HCT116 (cell line): Measurements from ENCODE around the gene OSBP2. TPM values are rescaled to one million over a fixed set of nuclear protein-coding genes. Genes with fewer than 3 reads are reported as not detected.

Source experiments
- ATAC-seq: fragments of 200-7000 bp; cut with Tn5 transposase; 2 replicates; pipeline ENCODE4 v1.9.1; 2020; ENCODE audit warnings: mild to moderate bottlenecking, moderate library complexity
- BruUV-seq: library from RNA; stranded (reverse); fragments of 400-500 nt; replicated peaks from 2 replicates; lab custom pipeline; 2021; lab: Mats Ljungman, UMichigan
- CTCF ChIA-PET: fragments of 300-600 bp; sonication (Branson Sonifier 250); formaldehyde crosslinking; loops from one replicate; lab custom pipeline; 2021; ENCODE audit warnings: antibody characterized with exemption; lab: Charles Lee
- POLR2A ChIA-PET: fragments of 300-600, 350-600 bp; sonication (Branson Sonifier 250); formaldehyde crosslinking; loops from one replicate; lab custom pipeline; 2021; ENCODE audit warnings: antibody characterized with exemption; lab: Charles Lee
- RAD21 ChIA-PET, 2 experiments: fragments of 300-600 bp; sonication (Branson Sonifier 250); formaldehyde crosslinking; loops; one replicate each; lab custom pipeline; 2023; ENCODE audit warnings: low total read pairs in 2 of 2; ENCODE audit not compliant: uncharacterized antibody in 2 of 2, unreplicated experiment in 2 of 2, low non-redundant PET in 1 of 2; lab: Charles Lee
- DNase-seq: peaks from one replicate; pipeline ENCODE4 v3.0.0-alpha.2; 2010; ENCODE audit warnings: low read depth, low spot score
- H2AFZ ChIP-seq: fragments of 200-600 bp; shearing (Covaris generic), sonication (generic); 2 replicates; pipeline ENCODE4 v1.6.1; 2017; ENCODE audit warnings: low read depth, mixed run types, mixed read lengths, antibody characterized with exemption, low read length; ENCODE audit not compliant: poor library complexity, severe bottlenecking
- H3K27ac ChIP-seq: 2 replicates; pipeline ENCODE4 v1.5.1; 2012; ENCODE audit warnings: low read depth, low read length
- H3K27me3 ChIP-seq: fragments of 200-600 bp; sonication (generic); 2 replicates; pipeline ENCODE4 v1.6.1; 2016; ENCODE audit warnings: mixed run types, low read length, mixed read lengths; ENCODE audit not compliant: insufficient read depth
- H3K36me3 ChIP-seq, 2 experiments: fragments of 200-500 bp in 1 of 2; fragments of 200-600 bp in 1 of 2; sonication (Bioruptor generic) in 1 of 2; sonication (generic) in 1 of 2; 2 replicates each; pipeline versions ENCODE4 v1.5.1 to v1.6.1; 2014 to 2016; ENCODE audit warnings: low read length in 2 of 2, inconsistent platforms in 1 of 2, mixed read lengths in 1 of 2, mixed run types in 1 of 2; ENCODE audit not compliant: insufficient read depth in 2 of 2, control insufficient read depth in 1 of 2
- H3K4me1 ChIP-seq, 2 experiments: fragments of 200-600 bp in 1 of 2; sonication (generic) in 1 of 2; 2 replicates each; pipeline versions ENCODE4 v1.5.1 to v1.6.1; 2012 to 2017; ENCODE audit warnings: low read length in 2 of 2, inconsistent platforms in 1 of 2, mild to moderate bottlenecking in 1 of 2, mixed read lengths in 1 of 2, mixed run types in 1 of 2, moderate library complexity in 1 of 2; ENCODE audit not compliant: insufficient read depth in 2 of 2, control insufficient read depth in 1 of 2
- H3K4me2 ChIP-seq: fragments of 200-600 bp; sonication (generic); 2 replicates; pipeline ENCODE4 v1.6.1; 2017; ENCODE audit warnings: mixed run types, low read length, mixed read lengths
- H3K4me3 ChIP-seq, 2 experiments: fragments of 200-600 bp in 1 of 2; sonication (generic) in 1 of 2; replicated peaks in 1 of 2; 2 replicates each; pipeline ENCODE4 v1.5.1; 2011 to 2016; ENCODE audit warnings: low read length in 2 of 2, control low read depth in 1 of 2, low read depth in 1 of 2, mild to moderate bottlenecking in 1 of 2, mixed read lengths in 1 of 2, mixed run types in 1 of 2
- H3K79me2 ChIP-seq: fragments of 200-600 bp; sonication (generic); 2 replicates; pipeline ENCODE4 v1.6.1; 2017; ENCODE audit warnings: mild to moderate bottlenecking, mixed run types, low read length, moderate library complexity, mixed read lengths; ENCODE audit not compliant: insufficient read depth
- H3K9ac ChIP-seq: fragments of 200-600 bp; sonication (generic); 2 replicates; pipeline ENCODE4 v1.6.1; 2016; ENCODE audit warnings: low read length, mixed read lengths
- H3K9me2 ChIP-seq: fragments of 200-600 bp; sonication (generic), shearing (Covaris generic); 2 replicates; pipeline ENCODE4 v1.6.1; 2017; ENCODE audit warnings: mixed run types, mild to moderate bottlenecking, moderate library complexity; ENCODE audit not compliant: insufficient read depth
- H3K9me3 ChIP-seq, 2 experiments: fragments of 200-500 bp in 1 of 2; fragments of 200-600 bp in 1 of 2; sonication (Bioruptor generic) in 1 of 2; sonication (generic) in 1 of 2; 2 replicates each; pipeline ENCODE4 v1.6.1; 2014 to 2017; ENCODE audit warnings: low read length in 2 of 2, mixed read lengths in 2 of 2, inconsistent platforms in 1 of 2, low read depth in 1 of 2, mild to moderate bottlenecking in 1 of 2, mixed run types in 1 of 2, moderate library complexity in 1 of 2; ENCODE audit not compliant: control insufficient read depth in 1 of 2, insufficient read depth in 1 of 2
- H4K20me1 ChIP-seq: fragments of 200-600 bp; sonication (generic), shearing (Covaris generic); 2 replicates; pipeline ENCODE4 v1.6.1; 2017; ENCODE audit warnings: mixed run types, mild to moderate bottlenecking, moderate library complexity; ENCODE audit not compliant: insufficient read depth
- ATF3 ChIP-seq: IDR thresholded peaks from 2 replicates; pipeline ENCODE4 v1.6.1; 2012
- CBX3 ChIP-seq: IDR thresholded peaks from 2 replicates; pipeline ENCODE4 v1.6.1; 2012; ENCODE audit warnings: low read depth
- CEBPB ChIP-seq: IDR thresholded peaks from 2 replicates; pipeline ENCODE4 v1.6.1; 2012; ENCODE audit warnings: low read depth
- CTCF ChIP-seq, 3 experiments: fragments of 200-600 bp in 1 of 3; sonication (generic) in 1 of 3; IDR thresholded peaks in 2 of 3; conservative IDR thresholded peaks in 1 of 3; 2 replicates each; pipeline ENCODE4 v1.5.1; 2012 to 2017; ENCODE audit warnings: low read depth in 2 of 3, low read length in 2 of 3, antibody characterized with exemption in 1 of 3, borderline replicate concordance in 1 of 3, control low read depth in 1 of 3, mild to moderate bottlenecking in 1 of 3, mixed read lengths in 1 of 3, mixed run types in 1 of 3, moderate library complexity in 1 of 3; ENCODE audit not compliant: insufficient read depth in 1 of 3
- EZH2 ChIP-seq: fragments of 200-600 bp; sonication (generic); IDR thresholded peaks from 2 replicates; pipeline ENCODE4 v1.6.1; 2017; ENCODE audit warnings: antibody characterized with exemption, mixed run types
- FOSL1 ChIP-seq: IDR thresholded peaks from 2 replicates; pipeline ENCODE4 v1.6.1; 2012; ENCODE audit warnings: low read depth
- JUND ChIP-seq: IDR thresholded peaks from 2 replicates; pipeline ENCODE4 v1.6.1; 2012
- MAX ChIP-seq: IDR thresholded peaks from 2 replicates; pipeline ENCODE4 v1.6.1; 2012
- POLR2A ChIP-seq: IDR thresholded peaks from 2 replicates; pipeline ENCODE4 v1.7.0; 2011; ENCODE audit warnings: borderline replicate concordance; ENCODE audit not compliant: insufficient read depth, insufficient read length; ENCODE audit errors: extremely low read depth
- POLR2AphosphoS5 ChIP-seq: IDR thresholded peaks from 2 replicates; pipeline ENCODE4 v1.6.1; 2011; ENCODE audit warnings: mild to moderate bottlenecking, low read depth, low read length, moderate library complexity
- SIN3A ChIP-seq: IDR thresholded peaks from 2 replicates; pipeline ENCODE4 v1.6.1; 2012; ENCODE audit warnings: low read depth
- SP1 ChIP-seq: IDR thresholded peaks from 2 replicates; pipeline ENCODE4 v1.6.1; 2012; ENCODE audit warnings: low read depth
- SRF ChIP-seq: IDR thresholded peaks from 2 replicates; pipeline ENCODE4 v1.6.1; 2012; ENCODE audit warnings: low read depth
- TCF7L2 ChIP-seq: IDR thresholded peaks from 2 replicates; pipeline ENCODE4 v1.7.0; 2011; ENCODE audit warnings: borderline replicate concordance, inconsistent platforms; ENCODE audit not compliant: insufficient read depth, insufficient read length; ENCODE audit errors: extremely low read depth
- YY1 ChIP-seq: IDR thresholded peaks from 2 replicates; pipeline ENCODE4 v1.6.1; 2011; ENCODE audit warnings: low read length, low read depth, moderate library complexity, mild to moderate bottlenecking; ENCODE audit not compliant: insufficient replicate concordance; ENCODE audit errors: extremely low read depth
- ZNF274 ChIP-seq: fragments of 200-500 bp; sonication (Bioruptor generic); IDR thresholded peaks from 2 replicates; pipeline ENCODE4 v1.6.1; 2014; ENCODE audit warnings: mild to moderate bottlenecking, low read depth, low read length, inconsistent platforms
- intact Hi-C: fragments of 100-400 bp; cut with micrococcal nuclease; formaldehyde crosslinking; loops from 2 replicates; pipeline ENCODE4 v1.10.0; 2022
- total RNA-seq: library from RNA; stranded (reverse); gene quantifications from one replicate; pipeline ENCODE4 v1.2.1, GENCODE V29; 2021; ENCODE audit not compliant: unreplicated experiment

OSBP2 gene
- total RNA-seq, 1 experiment from 2014 or later: 12.9 TPM

GRCh38 chr22:30809086-30809485 lies 114.4 kb downstream of the OSBP2 start:
- POLR2A ChIA-PET: no interaction called here
- RAD21 ChIA-PET: no interaction called here
- no peaks in the 10 kb centered on the region for H3K9me2 ChIP-seq
- peaks cover 16 to 60% of the 10 kb centered on the region in 2 experiments for H3K4me1 ChIP-seq
- no peaks in the 10 kb centered on the region for H3K79me2 ChIP-seq
- H3K36me3 ChIP-seq: no peaks in the 10 kb centered on the region
- ATAC-seq: no peak
- H2AFZ ChIP-seq: no peak overlapping the region
- no peak overlapping the region for H3K27ac ChIP-seq
- TF ChIP-seq POLR2A (no peak), ZNF274 (no peak), ATF3 (no peak), SRF (no peak), JUND (no peak), MAX (no peak), SIN3A (no peak), SP1 (no peak), CTCF (IDR thresholded peaks at IDR 0.05 in 2 of 3, conservative IDR thresholded peaks at IDR 0.05 in 1 of 3; ENCODE audit: borderline replicate concordance in 1 of 3, insufficient read depth in 1 of 3, low read depth in 2 of 3, low read length in 2 of 3) (no peak), FOSL1 (no peak), YY1 (no peak), POLR2AphosphoS5 (no peak), CEBPB (no peak), CBX3 (no peak), EZH2 (no peak), TCF7L2 (no peak)
- TF ChIP-seq, all 23 proteins: peak for 0
- Histone ChIP-seq H4K20me1 (no peaks in the 10 kb centered on the region), H3K9ac (no peak overlapping the region), H3K4me3 (no peak overlapping the region), H3K4me2 (no peak overlapping the region), H3K27me3 (no peaks in the 10 kb centered on the region), H3K9me3 (no peaks in the 10 kb centered on the region)
- intact Hi-C loops: no loop called here
- CTCF ChIA-PET: no interaction called here
- no TSS peak for BruUV-seq
- no peak for DNase-seq
